ENCODE data around the gene ZFP69B.

DNA sequence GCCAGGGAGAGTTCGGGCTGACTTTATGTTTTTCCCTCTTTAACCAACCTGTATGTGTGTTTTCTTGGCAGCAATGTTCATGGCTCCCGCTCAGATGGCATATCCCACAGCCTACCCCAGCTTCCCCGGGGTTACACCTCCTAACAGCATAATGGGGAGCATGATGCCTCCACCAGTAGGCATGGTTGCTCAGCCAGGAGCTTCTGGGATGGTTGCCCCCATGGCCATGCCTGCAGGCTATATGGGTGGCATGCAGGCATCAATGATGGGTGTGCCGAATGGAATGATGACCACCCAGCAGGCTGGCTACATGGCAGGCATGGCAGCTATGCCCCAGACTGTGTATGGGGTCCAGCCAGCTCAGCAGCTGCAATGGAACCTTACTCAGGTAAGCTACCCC is 33.6 kb upstream of the ZFP69B start:
- TF ChIP-seq GLIS3 (CRISPR knock-in tag; IDR thresholded peaks at IDR 0.05), result no peak
- TF ChIP-seq, protein P1, sequence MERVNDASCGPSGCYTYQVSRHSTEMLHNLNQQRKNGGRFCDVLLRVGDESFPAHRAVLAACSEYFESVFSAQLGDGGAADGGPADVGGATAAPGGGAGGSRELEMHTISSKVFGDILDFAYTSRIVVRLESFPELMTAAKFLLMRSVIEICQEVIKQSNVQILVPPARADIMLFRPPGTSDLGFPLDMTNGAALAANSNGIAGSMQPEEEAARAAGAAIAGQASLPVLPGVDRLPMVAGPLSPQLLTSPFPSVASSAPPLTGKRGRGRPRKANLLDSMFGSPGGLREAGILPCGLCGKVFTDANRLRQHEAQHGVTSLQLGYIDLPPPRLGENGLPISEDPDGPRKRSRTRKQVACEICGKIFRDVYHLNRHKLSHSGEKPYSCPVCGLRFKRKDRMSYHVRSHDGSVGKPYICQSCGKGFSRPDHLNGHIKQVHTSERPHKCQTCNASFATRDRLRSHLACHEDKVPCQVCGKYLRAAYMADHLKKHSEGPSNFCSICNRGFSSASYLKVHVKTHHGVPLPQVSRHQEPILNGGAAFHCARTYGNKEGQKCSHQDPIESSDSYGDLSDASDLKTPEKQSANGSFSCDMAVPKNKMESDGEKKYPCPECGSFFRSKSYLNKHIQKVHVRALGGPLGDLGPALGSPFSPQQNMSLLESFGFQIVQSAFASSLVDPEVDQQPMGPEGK (CRISPR knock-in tag; IDR thresholded peaks at IDR 0.05; ENCODE audit: borderline replicate concordance), result no peak
- TF ChIP-seq, protein P2, sequence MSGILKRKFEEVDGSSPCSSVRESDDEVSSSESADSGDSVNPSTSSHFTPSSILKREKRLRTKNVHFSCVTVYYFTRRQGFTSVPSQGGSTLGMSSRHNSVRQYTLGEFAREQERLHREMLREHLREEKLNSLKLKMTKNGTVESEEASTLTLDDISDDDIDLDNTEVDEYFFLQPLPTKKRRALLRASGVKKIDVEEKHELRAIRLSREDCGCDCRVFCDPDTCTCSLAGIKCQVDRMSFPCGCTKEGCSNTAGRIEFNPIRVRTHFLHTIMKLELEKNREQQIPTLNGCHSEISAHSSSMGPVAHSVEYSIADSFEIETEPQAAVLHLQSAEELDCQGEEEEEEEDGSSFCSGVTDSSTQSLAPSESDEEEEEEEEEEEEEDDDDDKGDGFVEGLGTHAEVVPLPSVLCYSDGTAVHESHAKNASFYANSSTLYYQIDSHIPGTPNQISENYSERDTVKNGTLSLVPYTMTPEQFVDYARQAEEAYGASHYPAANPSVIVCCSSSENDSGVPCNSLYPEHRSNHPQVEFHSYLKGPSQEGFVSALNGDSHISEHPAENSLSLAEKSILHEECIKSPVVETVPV (CRISPR knock-in tag; IDR thresholded peaks at IDR 0.05), result no peak
- no peak for TF ChIP-seq ARNTL (CRISPR knock-in tag; IDR thresholded peaks at IDR 0.05; ENCODE audit: borderline replicate concordance, low read depth)
- TF ChIP-seq, protein P3, sequence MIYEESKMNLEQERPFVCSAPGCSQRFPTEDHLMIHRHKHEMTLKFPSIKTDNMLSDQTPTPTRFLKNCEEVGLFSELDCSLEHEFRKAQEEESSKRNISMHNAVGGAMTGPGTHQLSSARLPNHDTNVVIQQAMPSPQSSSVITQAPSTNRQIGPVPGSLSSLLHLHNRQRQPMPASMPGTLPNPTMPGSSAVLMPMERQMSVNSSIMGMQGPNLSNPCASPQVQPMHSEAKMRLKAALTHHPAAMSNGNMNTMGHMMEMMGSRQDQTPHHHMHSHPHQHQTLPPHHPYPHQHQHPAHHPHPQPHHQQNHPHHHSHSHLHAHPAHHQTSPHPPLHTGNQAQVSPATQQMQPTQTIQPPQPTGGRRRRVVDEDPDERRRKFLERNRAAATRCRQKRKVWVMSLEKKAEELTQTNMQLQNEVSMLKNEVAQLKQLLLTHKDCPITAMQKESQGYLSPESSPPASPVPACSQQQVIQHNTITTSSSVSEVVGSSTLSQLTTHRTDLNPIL (CRISPR knock-in tag; IDR thresholded peaks at IDR 0.05; ENCODE audit: low read depth), result no peak
- TF ChIP-seq, protein P4, sequence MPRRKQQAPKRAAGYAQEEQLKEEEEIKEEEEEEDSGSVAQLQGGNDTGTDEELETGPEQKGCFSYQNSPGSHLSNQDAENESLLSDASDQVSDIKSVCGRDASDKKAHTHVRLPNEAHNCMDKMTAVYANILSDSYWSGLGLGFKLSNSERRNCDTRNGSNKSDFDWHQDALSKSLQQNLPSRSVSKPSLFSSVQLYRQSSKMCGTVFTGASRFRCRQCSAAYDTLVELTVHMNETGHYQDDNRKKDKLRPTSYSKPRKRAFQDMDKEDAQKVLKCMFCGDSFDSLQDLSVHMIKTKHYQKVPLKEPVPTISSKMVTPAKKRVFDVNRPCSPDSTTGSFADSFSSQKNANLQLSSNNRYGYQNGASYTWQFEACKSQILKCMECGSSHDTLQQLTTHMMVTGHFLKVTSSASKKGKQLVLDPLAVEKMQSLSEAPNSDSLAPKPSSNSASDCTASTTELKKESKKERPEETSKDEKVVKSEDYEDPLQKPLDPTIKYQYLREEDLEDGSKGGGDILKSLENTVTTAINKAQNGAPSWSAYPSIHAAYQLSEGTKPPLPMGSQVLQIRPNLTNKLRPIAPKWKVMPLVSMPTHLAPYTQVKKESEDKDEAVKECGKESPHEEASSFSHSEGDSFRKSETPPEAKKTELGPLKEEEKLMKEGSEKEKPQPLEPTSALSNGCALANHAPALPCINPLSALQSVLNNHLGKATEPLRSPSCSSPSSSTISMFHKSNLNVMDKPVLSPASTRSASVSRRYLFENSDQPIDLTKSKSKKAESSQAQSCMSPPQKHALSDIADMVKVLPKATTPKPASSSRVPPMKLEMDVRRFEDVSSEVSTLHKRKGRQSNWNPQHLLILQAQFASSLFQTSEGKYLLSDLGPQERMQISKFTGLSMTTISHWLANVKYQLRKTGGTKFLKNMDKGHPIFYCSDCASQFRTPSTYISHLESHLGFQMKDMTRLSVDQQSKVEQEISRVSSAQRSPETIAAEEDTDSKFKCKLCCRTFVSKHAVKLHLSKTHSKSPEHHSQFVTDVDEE (CRISPR knock-in tag; IDR thresholded peaks at IDR 0.05), result no peak
- no peak for TF ChIP-seq ISL1 (CRISPR knock-in tag; IDR thresholded peaks at IDR 0.05)
- no peak for TF ChIP-seq OSR1 (CRISPR knock-in tag; IDR thresholded peaks at IDR 0.05)
- TF ChIP-seq ESRRG (CRISPR knock-in tag; IDR thresholded peaks at IDR 0.05), result no peak
- TF ChIP-seq RARB (CRISPR knock-in tag; IDR thresholded peaks at IDR 0.05), result no peak
- TF ChIP-seq ZFP3 (CRISPR knock-in tag; IDR thresholded peaks at IDR 0.05), result no peak
- no peak for TF ChIP-seq ZNF70 (CRISPR knock-in tag; IDR thresholded peaks at IDR 0.05)
- no peak for TF ChIP-seq ZFP30 (CRISPR knock-in tag; IDR thresholded peaks at IDR 0.05)
